Activated CD8-positive, alpha-beta memory T cell treated with anti-CD3 and anti-CD28 coated beads, Interleukin-2, amount 50 U/mL, for 1 hour (primary cell): Measurements from ENCODE around the gene ANAPC2.

Source experiments
- DNase-seq: peaks from one replicate; pipeline ENCODE4 v3.0.0-alpha.2; 2020; ENCODE audit errors: extremely low read depth

ANAPC2 gene

DNA sequence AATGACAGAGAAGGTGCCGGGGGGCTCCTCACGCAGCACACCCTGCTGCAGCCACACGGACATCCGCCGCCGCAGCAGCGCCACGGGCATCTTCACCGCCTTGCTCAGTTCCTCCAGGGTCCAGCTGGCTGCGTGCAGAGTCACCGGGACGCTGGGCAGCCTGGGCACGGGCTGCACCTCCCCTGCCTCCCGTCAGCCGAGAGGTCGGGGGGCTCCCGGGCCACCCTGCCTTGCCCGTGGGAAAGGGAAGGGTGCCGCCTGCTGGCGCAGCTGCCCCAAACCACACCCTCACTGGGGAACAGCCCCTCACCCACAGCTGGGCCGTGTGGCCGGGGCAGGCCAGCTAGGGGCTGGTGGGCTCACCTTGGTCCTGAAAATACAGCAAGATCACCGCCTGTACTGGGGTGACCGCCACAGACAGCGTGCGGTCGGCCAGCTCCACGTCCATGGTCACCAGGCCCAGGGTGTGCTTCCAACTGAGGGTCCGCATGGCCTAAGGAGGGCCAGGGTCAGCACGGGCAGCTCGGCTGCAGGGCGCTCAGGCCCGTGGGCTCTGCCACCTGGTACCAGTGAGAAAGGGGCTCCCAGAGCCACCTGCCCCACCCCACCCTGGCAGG, 12.9 kb downstream of the ANAPC2 start:
- DNase-seq, result no peak

DNA sequence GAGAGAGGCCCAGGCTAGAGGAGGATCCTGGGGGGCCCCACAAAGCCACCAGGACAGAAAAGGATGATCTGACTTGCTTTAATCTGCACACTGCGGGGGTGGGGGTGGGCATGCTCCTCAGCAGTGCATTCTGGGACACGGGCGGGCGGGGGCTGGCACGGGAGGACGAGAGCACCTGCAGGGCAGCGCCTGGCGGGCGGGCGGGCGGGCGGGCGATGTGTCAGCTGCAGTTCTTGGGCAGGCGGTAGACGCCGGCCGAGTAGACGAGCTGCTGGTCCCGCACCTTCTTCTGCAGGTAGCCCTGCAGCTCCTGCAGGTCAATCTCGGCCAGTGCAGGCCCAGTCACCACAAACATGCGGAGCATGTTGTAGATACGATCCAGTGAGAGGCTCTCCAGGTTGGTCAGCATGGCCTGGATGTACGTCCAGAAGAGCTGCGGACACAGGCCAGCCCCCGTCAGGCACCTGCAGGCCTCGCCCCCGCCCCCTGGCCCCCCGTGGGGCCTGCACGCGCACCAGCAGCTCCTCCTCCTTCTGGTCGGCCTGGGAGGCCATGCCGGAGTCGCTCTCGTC, 13.6 kb downstream of the ANAPC2 start:
- no peak for DNase-seq

DNA sequence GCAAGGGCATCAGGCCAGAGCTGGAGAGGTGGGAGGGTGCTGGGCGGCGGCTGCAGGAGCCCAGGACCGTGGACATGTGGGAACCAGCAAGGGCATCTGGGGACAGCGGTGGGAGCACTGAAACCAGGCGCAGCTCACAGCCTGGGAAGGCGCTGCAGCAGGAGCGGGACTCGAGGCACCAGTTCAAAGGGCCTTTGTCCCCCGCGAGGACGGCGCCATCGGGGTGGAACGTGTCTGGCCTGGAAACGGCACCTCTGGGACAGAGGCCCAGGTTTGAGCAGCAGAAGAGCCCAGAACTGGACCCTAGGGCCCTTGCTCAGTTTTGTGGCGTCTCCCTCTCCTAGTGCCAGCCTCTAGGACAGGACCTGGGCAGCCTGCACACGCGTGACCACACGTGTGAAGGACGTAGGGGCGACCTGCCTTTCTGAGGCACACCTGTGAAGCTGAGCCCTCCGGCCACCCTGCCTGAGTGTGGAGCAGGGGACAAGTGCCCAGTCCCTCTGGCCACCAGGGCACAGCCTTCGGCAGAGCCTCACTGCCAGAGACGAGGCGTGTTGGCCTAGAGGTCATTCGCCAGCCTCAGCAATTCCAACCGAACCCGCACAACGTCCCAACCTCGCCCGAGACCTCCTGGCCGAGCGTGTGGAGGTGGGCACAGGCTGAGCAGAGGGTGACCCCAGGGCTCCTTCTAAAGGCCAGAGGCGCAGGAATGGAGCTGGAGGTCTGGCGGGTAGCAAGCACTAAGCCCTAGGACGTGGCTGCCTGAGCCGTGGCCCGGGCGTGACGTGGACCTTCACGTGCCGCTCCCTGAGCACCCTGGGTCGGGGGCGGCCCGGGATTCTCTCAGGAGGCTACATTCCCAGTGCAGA, 14.3 kb downstream of the ANAPC2 start:
- DNase-seq, result no peak

DNA sequence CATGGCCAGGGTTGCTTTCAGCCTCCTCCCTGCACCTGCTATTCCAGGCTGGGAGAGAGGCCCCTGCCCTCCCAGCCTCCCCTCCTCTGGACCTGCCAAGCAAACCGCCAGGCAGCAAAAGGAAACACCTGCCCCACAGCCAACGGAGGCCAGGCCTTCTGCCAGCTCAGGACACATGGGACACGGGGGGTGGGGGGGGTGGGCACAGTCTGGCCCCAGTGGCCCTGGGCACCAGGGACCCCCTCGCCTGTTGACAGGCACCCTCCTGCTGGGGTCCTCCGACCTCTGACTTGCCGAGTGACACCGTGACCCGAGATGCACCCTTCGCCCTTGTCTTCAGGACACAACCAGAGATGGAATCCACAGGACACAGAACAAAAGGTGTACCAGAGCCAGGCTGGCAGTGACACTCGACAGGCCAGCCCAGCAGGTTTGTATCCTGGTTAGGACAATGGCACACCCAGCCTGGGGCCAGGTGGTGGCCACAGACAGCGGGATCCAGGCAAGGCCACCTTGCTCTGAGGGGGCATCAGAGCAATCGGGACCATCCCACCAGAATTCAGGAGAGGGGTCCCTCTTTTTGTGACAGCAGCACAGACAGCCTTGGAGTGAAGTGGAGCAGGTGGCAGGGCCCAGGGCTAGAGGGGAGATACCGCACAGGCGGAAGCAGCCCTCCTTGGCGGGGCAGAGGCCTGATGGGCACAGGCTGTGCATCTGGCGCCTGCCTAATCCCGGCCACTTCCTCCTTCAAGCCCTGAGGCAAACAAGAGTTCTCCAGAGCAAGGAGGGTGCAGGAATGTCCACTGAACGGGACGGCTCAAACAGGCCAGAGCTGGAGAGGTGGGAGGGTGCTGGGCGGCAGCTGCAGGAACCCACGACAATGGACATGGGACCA, 15.2 kb downstream of the ANAPC2 start:
- no peak for DNase-seq

DNA sequence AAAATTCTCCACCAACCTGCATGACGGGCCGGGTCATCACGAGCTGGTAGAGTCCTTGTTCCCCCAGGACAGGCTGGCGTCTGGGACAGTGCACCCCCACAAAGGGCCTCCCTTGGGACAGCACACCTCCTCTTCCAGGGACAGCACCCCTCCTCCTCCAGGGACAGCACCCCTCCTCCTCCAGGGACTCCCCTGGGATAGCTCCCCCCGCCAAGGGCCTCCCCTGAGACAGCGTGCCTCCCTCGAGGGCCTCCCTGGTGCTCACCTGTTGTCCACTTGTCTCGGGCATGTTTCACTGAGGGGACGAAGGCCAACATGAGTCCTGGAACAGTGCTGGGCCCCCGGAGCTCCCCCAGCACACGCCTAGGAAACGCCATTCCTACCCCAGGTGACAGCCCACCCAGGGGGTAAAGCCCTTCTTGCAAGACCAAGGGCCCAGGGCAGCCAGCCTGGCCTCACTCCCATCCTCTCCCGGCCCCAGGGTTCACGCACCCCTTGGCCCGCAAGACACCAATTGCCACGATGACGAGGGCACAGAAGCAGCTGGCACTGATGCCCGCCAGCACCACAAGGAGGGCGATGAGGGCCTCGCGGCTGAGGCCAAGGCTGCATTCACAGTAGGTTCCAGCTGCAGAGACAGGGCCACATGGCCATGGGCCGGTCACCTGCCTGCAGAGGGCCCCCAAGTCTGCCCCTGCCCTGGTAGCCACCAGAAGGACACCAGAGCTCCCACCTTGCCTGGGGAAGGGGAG, 17.0 kb downstream of the ANAPC2 start:
- no peak for DNase-seq

DNA sequence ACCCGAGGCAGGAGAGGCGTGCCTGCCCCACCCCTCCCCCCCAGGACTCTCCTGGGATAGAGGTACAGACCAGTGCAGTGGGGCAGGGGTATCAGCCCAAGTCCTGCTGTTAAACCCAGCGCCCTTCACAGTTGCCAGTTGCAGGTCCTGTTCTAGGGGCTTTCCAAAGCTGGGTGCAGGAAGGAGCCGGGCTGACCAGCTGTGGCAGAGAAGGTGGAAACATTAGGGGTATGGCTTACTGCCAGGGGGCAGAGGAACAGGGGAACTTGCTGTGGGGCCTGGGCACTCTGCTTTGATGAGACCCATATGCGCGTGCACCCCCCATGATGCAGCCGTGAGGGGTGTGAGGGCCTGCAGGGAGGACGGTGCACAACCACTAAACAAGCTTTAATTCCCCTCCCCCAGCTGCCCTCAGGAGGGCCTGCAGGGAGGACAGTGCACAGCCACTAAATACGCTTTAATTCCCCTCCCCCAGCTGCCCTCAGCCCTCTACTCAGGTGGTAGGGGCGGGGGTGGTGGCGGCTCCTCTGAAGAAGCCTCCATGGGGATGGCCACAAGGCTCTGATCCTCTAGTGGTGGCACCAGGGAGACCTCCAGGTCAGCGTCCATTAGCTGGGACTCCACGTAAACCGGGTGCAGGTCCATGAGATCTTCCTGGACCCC, 17.7 kb downstream of the ANAPC2 start:
- DNase-seq, result no peak

DNA sequence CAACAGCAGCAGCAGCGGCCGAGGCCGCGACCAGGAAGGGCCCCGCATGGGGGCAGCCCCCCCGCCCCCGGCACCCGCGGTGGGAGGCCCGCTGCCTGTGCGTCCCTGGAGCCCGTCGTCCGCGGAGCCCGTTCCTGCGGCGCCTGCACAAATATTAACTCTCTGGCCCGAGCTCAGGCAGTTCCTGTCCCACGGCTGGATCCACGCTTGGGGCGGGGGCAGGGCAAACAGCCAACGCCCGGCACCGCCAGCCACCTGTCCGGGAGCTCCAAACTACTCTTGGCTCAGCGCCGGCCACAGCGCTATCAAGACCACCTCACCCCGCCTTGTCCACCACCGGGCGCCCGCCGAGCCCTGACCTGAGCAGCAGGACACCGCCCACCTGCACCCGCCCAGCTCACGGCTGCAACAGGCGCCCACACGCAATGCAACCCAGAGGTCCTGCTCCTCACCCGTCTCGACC, 18.4 kb downstream of the ANAPC2 start, which contains the start of gene LRRC26:
TSS of gene LRRC26 (minus strand) at position 156 of the 463 bp plus-strand sequence. CDS start at position 48, 108 bp downstream.
- no peak for DNase-seq

DNA sequence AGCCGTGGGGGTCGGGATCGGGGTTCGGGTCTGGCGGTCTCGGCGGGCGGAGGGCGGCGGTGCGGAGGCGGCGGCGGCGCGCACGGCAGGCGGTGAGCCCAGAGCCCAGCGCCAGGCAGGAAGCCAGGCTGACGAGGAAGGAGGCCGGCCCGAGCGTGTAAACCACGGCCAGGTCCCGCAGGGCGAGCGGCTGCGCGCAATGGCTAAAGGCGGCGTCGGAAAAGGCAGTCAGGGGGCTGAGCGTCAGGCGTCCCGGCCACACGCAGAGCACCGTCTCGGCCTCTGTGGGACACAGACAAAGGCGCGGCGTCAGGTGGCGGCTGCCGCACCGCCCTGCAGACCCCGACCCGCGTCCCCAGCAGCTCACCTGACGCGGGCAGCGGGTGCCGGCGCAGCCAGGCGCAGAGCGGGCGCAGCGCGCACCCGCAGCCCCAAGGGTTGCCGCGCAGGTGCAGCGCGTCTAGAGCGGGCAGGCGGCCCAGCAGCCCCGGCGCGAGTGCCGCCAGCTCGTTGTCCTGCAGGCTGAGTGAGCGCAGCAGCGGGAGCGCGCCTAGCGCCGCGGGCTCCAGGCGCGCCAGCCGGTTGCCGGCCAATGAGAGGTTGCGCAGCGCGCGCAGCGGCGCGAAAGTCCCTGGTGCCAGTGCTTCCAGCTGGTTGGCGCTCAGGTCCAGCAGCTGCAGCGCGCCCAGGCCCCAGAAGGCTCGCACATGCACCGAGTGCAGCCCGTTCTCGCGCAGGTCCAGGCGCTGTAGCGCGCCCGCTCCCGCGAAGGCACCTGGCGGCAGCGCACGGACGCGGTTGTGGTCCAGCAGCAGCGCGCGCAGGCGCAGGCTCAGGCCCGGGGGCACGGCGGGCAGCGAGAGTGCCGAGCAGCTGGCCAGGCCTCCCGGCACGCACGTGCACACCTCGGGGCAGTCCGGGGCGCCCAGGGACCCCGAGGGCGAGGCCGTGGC, 19.2 kb downstream of the ANAPC2 start:
- DNase-seq, result no peak

DNA sequence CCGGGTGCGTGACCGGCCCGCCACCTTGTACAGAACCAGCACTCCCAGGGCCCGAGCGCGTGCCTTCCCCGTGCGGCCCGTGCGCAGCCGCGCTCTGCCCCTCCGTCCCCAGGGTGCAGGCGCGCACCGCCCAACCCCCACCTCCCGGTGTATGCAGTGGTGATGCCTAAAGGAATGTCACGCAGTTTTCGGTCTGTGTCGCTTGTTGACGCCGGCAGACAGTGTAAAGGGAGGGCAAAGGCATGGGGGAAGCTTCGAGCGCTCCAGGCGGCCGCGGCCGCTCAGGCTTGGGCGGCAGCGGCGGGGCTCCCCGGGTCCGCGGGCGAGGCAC, 19.8 kb downstream of the ANAPC2 start:
- DNase-seq, result no peak

DNA sequence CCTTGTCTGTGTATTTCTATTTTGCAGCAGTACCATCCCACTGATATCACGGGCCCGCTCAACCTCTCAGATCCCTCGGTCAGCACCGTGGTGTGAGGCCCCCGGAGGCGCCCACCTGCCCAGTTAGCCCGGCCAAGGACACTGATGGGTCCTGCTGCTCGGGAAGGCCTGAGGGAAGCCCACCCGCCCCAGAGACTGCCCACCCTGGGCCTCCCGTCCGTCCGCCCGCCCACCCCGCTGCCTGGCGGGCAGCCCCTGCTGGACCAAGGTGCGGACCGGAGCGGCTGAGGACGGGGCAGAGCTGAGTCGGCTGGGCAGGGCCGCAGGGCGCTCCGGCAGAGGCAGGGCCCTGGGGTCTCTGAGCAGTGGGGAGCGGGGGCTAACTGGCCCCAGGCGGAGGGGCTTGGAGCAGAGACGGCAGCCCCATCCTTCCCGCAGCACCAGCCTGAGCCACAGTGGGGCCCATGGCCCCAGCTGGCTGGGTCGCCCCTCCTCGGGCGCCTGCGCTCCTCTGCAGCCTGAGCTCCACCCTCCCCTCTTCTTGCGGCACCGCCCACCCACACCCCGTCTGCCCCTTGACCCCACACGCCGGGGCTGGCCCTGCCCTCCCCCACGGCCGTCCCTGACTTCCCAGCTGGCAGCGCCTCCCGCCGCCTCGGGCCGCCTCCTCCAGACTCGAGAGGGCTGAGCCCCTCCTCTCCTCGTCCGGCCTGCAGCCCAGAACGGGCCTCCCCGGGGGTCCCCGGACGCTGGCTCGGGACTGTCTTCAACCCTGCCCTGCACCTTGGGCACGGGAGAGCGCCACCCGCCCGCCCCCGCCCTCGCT, 20.4 kb downstream of the ANAPC2 start:
- DNase-seq, result no peak

DNA sequence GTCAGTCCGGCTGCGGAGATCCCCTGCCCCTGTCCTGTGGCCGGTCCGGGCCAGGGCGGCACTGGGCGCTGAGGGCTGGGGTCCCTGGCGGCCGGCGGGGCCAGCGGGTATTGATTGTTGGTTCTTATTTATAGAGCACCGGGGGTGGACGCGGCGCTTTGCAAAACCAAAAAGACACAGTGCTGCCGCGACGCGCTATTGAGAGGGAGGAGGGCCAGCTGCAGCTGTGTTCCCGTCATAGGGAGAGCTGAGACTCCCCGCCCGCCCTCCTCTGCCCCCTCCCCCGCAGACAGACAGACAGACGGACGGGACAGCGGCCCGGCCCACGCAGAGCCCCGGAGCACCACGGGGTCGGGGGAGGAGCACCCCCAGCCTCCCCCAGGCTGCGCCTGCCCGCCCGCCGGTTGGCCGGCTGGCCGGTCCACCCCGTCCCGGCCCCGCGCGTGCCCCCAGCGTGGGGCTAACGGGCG, 21.0 kb downstream of the ANAPC2 start:
- DNase-seq, result no peak

DNA sequence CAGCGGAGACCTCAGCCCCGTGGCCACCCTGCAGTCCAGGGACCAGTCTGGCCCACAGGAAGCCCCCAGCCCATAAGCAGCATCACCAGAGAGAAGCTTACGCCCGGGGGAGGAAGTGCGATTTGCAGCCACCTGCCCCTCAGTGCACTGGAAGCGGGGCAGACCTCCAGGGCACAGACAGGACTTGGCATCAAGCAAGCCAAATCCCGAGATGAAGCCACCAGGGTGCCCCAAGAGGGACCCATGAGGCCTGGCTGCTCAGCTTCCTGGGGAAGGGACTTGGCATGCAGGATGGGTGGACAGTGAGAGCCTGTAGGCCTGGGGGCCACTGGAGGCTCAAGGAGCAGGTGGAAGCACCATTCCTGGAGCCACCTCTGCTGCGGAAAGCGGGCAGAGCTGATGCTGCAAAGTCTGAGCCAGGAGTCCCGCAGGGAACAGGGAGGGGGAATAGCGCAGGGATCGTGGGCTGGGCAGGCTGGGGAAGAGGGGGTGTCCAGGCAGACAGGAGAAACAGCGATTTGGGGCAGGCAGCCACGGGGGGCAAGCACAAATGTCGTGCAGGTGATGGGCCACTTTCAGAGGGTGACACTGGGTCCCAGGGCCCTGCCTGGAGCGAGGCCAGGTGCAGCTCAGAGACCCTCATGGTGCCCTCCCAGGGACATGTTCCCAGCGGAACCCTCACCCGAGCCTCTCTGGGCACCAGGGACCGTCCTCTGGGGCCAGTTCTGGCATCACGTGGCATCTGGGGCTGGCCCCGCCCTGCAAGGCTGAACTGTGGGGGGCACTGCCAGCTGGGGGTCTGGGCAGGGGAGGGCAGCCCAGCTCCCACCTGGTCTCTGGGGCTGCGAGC, 21.8 kb downstream of the ANAPC2 start:
- DNase-seq, result no peak

DNA sequence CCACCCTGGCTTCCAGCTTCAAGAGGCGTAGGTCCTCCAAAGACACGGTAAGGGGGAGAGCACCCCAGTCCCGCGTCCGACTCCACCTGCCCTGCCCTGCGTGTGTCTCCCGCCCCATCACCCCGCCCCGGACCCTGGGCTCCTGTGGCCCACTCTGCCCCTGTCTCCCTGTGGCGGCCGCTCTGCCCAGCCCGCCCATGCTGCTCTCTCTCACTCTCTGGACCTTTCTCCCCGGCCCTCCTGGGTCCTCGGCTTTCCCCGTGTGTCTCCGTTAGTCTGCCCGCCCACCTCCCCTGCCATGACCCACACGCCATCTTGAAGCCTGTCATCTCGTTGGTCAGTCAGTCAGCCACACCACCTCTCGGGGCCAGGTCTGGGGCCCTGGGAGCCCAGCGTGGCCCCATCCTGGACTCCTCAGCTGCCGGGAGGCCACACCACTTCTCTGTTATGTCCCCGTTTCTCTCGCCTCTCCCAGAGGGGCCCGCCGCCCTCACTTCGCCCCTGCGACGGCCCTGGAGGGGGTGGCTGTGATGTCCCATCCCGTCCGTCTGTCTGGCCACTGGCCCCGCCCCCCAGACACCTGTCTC, 23.0 kb downstream of the ANAPC2 start:
- no peak for DNase-seq

DNA sequence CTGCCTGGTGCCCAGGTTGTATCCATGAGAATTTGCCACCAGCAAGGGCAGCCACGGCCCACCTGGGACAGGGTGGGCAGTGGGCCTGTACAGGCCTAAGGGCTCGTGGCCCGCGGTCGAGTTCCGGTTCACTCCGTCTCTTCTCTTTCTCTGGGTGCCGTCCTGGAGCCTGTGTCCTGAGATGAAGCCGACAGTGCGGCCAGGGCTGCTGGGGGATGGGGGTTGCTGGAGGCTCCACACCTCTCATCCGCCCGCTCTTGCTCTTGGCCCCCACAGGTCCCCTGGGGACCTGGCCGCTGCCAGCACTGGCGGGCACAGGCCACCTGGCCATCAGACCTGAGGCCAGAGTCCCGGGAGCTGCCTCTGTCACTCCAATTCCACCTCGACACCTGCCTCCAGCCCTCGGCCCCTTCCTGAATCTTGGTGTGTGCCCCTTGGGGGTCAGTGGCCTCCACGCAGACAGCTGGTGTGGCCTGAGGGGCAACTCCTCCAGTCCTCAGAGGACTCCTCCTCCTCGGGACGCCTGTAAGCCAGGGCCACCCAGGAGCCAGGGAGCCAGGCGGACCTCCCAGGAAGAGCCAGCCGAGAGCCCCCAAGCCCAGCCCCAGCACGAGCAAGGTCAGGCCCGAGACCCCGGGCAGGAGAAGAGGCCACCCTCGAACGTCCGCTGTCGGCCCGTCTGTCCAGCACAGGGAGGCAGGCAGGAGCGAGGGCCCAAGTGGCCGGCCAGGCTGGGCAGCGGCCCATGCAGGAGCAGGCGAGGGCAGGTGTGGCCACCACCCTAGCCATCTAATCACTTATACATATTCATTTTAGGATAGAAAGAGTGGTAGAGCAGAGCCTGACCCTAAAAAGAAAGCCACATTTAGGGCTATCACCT, 23.8 kb downstream of the ANAPC2 start:
- DNase-seq, result no peak

DNA sequence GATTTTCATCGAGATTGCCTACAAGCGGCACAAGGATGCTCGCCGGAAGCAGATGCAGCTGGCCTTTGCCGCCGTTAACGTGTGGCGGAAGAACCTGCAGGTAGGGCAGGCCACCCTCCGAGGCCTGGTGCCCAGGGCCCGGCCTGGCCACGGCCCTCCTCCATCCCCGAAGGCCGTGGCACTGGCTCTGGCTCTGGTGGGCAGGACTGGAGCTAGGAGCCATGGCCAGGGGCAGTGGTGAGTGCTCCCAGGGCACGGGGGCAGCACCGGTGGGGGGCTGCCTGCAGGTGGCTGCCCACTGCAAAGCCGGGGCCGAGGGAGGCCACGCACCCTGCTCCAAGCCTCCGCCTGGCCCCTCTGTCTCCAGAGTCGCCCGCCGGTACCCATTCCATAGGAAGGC, 24.6 kb downstream of the ANAPC2 start:
- no peak for DNase-seq

DNA sequence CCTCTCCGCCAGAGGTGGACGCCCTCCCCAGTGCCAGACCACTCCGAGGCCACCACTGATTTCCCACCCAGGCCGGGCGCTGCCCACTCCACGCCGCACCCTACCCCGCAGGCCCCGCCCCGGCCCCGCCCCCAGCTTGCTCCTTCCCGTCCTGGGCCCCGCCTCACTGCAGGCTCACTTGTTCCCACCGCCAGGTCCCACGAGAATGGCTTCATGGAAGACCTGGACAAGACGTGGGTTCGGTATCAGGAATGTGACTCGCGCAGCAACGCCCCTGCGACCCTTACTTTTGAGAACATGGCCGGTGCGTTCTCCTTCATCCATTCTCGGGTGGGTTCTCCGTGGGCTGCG, 25.0 kb downstream of the ANAPC2 start:
- no peak for DNase-seq
